Measurements from ENCODE around the gene ANKS1B.

DNA sequence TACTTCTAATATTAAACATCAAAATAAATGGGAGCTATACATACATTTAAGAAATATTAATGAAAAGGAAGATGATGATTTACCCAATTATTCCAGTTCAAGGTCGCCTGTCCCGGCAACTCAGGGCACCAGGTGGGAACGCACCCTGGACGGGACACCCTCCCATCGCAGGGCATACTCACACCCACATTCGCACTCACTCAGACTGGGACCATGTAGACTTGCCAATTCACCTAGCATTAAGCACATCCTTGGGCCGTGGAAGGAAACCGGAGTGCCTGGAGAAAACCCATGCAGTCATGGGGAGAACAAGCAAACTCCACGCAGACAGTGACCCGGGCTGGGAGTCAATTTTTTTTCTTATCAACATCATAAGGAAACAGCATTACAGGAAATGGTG, 864.8 kb downstream of the ANKS1B start:
- TF ChIP-seq CTCF (IDR thresholded peaks at IDR 0.05) (no peak), POLR2A (IDR thresholded peaks at IDR 0.05) (no peak)
